HT-29 (cell line): ENCODE measurements around the gene DSE. TPM values are rescaled to one million over a fixed set of nuclear protein-coding genes. Genes with fewer than 3 reads are reported as not detected.

Experiments
- DNase-seq: peaks from one replicate; pipeline ENCODE4 v3.0.0-alpha.2; 2015; ENCODE audit warnings: low spot score
- total RNA-seq: library from RNA; depleted of rRNA; stranded (reverse); fragments of >200 nt; shearing (Covaris generic); gene quantifications from 2 replicates; pipeline ENCODE4 v1.2.3, GENCODE V29; 2014

Gene DSE
- total RNA-seq, 1 experiment from 2014 or later, result 1.9 TPM

GRCh38 chr6:116359835-116360234 is 10.9 kb upstream of the DSE start:
- no peak for DNase-seq

DNA sequence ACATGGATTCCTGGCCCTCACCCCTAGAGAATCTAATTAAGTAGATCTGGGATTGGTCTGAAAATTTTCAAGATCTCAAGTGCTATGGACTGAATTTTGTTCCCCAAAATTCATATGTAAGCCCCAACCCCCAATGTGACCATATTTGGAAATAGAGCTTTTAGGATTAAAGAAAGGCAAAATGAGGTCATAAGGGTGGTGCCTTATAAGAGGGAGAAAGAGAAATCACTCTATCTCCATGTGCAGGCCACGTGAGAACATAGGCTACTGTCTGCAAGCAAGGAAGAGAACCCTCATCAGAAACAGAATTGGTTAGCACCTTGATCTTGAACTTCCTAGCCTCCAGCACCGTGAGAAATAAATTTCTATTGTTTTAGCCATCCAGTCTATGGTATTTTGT is 8.5 kb upstream of the DSE start:
- no peak for DNase-seq

DNA sequence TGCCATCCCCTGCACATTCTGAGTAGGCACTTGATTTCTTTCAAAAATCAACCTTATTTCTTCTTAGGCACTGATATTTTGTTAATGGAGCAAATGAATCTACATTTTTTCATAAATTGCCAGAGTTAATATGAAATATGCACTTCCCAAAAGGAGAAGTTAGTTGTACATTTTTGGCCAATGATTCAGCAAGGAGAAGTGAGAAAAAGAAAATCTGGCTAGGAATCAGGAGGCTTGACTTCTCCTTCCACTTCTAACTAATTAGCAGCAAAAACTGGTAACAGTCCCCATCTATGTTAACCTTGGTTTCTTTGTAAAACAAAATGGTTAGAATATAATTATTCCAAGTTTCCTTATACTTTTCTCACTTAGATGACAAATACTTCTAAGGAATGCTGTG is 7.0 kb upstream of the DSE start:
- no peak for DNase-seq

DNA sequence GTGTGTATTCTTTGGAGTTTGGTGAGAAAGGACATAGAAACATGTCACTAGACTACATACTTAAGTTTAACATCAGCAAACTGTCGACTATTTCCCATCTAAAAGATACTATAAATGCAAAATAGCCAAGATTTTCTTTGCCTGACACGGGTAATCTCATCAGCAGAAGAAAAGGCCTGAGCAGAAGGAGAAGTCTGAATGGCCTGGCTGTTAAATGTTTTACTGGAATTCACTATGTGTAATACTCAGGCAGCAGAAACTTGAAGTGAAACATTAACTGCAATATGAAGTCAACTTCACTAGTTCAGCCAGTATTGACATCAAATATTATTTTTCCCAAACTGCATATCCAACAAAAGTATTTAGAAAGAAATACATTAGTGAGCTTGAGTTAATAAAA is 6.4 kb upstream of the DSE start:
- DNase-seq, result no peak

DNA sequence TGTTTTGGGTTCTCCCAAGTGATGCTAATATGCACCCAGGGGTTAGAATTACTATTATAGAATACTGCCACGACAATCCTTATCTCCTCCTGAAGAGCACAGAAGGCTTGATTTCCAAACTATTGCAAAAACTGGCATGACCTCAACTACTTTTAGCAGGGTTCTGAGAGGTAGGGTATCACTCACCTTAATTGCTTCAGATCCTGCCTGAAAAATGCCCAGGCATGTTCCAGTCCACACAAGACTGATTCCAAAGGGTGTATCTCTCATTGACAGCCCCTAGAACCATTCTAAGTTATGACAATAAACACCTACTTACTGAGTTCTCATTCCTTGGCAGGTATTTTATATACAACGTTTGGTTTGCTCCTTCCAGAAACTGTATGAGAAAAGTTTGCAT is 5.0 kb upstream of the DSE start:
- DNase-seq, result no peak

DNA sequence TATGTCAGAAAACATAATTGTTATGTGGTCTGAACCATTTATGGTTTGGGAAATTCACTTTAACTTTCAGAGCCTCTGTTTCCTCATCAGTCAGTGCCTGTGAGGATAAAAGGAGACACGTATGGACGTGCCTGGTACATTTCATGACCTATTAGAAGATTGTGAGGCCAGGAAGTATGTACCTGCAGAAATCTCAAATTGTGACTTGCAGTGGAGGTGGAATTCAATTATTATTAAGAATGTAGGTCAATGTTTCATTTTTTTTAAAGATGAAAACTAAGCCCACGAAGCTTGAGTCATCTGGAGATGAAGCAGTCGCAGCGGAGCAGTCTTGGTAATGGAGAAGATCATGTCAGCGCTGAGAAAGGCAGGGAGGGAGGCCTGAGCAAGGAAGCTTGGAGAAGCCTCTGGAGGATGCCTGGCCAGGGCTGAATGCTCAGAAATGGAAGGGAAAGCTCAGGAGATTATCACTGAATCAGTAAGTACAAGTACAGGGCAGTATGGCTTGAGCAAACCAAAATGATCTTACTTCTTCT is 3.9 kb upstream of the DSE start:
- DNase-seq, result no peak

- DNase-seq, result no peak
These were observed 1.2 kb upstream of the DSE start for GRCh38 chr6:116369540-116369939.

DNA sequence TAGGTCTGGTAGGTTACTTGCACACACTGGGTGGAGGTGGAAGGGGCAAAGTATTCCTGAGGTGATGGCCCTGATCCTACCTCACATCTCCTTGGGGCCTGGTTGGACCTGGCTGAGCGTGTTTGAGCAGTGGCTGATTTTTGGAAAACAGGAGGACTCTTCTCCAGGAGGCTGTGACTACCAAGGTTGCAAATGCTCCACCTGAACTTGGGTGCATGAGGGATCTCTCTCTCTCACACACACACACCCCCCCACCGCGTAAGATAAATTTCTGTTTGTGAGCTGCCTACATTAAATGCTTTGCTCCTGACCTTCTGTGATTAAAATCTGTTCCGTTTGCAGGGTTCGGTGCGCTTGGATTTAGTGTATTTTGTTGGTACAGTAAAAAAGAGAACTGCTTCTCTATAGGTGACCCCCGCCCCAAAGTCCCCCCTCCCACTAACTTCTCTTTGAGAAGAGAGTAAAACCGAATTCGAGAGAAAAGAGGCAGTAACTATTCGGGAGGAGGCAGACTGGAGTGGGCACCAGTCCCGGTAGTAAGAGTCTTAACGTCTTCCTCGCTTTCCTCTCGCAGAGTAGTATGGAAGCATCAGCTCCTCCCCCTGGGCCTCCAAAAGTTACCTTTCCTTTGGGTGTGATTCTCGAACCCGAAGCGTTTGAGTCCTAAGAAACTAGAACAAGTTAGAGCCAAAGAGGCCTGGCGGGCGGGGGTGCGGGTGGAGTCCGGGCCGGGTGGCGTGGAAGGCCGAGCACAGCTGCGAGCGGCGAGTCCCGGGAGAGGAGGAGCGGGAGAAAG is 585 bp upstream of the DSE start:
- DNase-seq, result no peak

DNA sequence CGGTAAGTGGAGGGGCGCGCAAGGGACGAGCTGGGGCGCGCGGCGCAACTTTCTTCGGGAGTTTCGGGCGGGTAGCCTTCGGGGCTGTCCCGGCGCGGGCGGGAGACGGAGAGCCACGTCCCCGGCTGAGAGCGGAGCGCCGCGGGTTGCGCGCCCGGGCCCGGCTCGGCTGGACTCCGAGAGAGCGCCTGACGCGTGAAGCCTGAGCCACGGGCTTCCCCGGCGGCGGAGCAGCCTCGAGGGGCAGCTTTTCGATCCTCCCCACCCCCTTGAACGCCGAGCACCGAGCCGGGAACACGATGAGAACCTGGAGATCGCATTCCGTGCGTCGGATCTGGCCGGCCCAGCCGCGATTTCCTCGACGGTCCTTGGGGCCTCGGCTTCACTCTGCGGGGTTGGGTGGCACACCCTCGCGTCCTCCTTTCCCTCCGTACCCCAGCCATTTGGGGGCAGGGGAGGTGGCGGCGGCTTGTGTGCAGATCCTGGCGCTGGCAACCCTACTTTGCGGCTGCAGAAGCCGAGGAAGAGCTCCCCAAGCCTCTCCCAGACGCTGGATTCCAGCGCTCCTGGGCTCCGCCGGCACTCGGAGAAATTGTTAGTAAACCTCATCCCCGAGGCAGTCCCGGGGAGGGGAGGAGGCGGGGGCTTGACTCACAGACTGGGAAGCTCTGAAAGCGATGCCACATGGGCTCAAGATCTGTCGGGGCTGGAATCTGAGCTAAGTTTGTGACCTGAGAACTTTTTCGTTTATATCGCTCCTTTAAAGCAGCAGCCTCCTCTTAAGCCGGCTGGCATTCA is 572 bp downstream of the DSE start:
- no peak for DNase-seq

- no peak for DNase-seq
These were observed 1.1 kb downstream of the DSE start for GRCh38 chr6:116371918-116372209.

DNA sequence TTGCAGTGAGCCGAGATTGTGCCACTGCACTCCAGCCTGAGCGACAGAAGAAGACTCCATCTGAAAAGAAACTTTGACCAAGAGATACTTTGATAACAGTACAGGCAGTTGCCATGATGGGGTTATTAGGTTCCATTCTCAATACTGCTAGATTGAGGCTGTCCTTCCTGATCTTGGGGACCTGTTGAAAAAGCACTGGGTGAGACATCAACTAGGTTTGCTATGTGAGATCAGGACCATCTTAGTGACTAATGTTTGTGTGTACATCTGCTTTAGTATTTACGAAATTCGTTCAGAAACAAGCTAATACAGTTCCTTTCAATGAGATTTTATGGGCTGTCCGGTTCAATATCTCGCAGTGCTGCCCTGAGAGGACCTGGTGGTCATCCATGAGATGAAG is 2.6 kb downstream of the DSE start:
- DNase-seq, result no peak

DNA sequence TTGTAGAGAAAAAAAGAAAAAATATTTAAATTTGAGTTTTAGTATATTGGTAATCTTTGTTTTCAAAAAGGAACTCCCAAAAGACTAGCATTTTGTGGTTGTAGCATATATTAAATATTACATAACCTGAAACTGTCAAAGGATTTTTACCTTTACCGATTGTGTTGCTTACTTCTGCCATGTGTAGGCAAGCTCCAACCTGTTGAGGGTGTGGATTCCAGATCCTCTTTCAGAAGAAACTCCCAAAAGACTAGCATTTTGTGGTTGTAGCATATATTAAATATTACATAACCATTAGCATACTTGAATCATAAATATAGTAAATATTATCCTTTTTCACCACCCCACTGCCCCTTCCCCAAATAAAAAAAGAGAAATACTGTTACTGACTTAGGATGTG is 3.2 kb downstream of the DSE start:
- no peak for DNase-seq

DNA sequence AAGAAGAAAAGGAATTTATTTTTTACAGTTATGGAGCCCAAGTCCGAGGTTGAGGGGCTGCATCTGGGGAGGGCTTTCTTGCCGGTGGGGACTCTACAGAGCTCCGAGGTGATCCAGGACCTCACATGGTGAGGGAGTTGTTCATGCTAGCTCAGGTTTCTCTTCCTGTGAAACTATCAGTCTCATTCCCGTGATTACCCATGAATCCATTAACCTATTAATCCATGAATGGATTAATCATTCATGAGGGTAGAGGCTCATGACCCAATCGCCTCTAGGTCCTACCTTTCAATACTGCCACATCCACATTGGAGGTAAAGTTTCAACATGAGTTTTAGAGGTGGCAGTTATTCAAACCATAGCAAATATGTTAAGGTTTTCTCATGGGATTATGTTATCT is 3.8 kb downstream of the DSE start:
- DNase-seq, result no peak

GRCh38 chr6:116375262-116375661 is 4.5 kb downstream of the DSE start:
- no peak for DNase-seq

DNA sequence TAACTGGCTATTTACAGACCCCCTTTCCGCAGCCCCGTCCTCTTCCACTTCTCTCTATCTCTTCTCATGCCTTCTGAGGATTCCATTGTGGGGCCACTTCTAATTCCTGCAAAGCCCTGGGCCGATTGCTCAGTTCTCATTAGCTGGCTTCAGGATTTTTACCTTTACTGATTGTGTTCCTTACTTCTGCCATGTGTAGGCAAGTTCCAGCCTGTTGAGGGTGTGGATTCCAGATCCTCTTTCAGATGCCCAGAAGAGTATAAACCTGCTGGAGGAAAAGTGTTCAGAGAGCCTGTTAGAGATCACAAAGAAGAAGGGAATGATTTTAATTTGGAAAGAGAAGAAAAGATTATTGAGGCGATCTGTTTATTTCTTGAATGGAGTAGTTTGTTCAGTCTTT is 5.4 kb downstream of the DSE start:
- no peak for DNase-seq

- no peak for DNase-seq
These were observed 9.0 kb downstream of the DSE start for GRCh38 chr6:116379764-116380163.

GRCh38 chr6:116380346-116380745 is 9.6 kb downstream of the DSE start:
- DNase-seq, result no peak

- no peak for DNase-seq
These were observed 10.3 kb downstream of the DSE start for GRCh38 chr6:116381000-116381399.

DNA sequence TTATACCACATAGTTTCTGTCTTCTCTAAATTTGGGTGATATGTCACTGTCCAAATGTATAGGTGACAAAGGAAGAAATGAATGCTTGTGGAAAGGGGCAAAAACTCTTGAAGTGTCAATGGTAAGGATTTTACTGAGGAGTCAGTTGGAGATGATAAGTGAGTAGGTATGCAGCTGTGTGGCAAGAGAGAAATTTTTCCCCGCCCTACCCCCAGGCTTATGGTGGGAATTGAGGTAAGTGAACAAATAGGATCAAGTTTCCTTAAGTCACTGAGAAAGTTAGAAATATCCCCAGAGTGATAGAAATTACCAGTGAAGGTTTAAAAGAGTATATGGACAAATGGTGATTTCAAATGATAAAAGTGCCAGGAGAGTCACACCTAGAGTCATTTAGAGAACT is 11.8 kb downstream of the DSE start:
- no peak for DNase-seq

DNA sequence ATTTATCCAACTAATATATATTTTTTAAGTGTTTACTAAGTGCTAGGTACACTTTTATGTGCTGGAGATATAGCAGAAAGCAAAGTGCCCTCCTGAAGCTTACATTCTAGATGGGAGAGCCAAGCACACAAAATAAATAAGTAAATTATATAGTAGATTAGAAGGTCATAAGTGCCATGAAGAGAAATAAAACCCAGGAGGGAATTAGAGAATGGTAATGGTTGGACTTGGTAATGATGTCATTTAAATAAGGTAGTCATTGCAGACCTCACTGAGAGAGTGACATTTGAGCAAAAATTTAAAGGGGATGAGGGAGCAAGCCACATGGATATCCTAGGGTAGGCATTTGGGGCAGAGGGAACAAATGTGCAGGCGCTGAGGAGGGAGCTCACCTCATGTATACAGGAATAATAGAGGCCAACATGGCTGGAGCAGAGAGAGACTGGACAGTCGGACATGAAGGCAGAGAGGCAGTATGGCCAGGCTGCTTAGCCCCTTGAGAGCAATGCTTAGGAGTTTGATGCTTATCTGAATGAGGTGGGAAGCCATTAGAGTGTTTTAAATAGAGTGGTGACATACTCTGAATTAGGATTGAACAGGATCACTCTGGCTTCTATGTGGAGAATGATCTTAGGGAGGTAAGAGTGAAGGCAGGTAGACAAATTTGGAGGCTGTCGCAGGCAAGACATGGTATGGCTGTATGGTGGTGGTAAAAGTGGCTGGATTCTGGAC is 14.1 kb downstream of the DSE start:
- no peak for DNase-seq

- no peak for DNase-seq
These were observed 14.7 kb downstream of the DSE start for GRCh38 chr6:116385459-116385802.

DNA sequence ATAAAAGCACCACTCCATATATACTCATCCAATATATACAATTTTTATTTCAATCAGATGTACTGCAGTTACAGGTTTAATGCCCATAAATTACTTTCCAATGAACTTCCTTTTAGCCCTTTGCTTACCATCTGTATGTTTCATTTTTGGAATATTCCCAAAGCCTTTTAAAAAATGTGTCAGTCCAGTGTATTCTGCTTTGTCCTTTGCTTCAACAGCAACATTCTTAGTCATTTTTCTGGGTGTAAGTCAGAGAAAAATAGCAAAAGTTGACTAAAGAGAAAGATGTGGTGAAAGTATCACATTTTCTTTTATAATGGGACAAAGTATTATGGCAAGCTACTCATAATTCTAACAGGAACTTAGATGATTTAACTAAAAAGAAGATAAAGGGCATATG is 15.2 kb downstream of the DSE start:
- DNase-seq, result no peak
